GM12878 (cell line): Measurements from ENCODE around the gene PPFIA4. TPM values are rescaled to one million over a fixed set of nuclear protein-coding genes. Genes with fewer than 3 reads are reported as not detected.

Experiments
- ATAC-seq: fragments of 200-7000 bp; cut with Tn5 transposase; 3 replicates; pipeline ENCODE4 v1.9.1; 2020; ENCODE audit warnings: mild to moderate bottlenecking, moderate library complexity
- BruUV-seq: library from RNA; stranded (reverse); fragments of 400-500 nt; replicated peaks from 2 replicates; lab custom pipeline; 2021; lab: Mats Ljungman, UMichigan
- CTCF ChIA-PET: fragments of 300-600 bp; sonication (Branson Sonifier 250); formaldehyde crosslinking; extraction: SDS; loops from one replicate; lab custom pipeline; 2021; ENCODE audit warnings: inconsistent platforms; lab: Yijun Ruan, JAX
- POLR2A ChIA-PET: fragments of 350-600 bp; formaldehyde crosslinking; extraction: SDS; loops from one replicate; lab custom pipeline; 2021; ENCODE audit warnings: inconsistent platforms; lab: Charles Lee
- RAD21 ChIA-PET: fragments of 300-600 bp; sonication (Branson Sonifier 250); formaldehyde crosslinking; loops from one replicate; lab custom pipeline; 2023; ENCODE audit warnings: antibody characterized with exemption; ENCODE audit not compliant: unreplicated experiment; lab: Charles Lee
- SMC1A ChIA-PET: fragments of 300-600 bp; sonication (Branson Sonifier 250); formaldehyde crosslinking; loops from one replicate; lab custom pipeline; 2023; ENCODE audit not compliant: unreplicated experiment, uncharacterized antibody; lab: Charles Lee
- DNase-seq: peaks from one replicate; pipeline ENCODE4 v3.0.0-alpha.2; 2011; ENCODE audit warnings: low read depth, low spot score
- FAIRE-seq: peaks from 3 replicates; lab custom pipeline; 2011; peaks lifted over from hg19 to GRCh38; lab: Jason Lieb, UNC
- H2AFZ ChIP-seq: 2 replicates; pipeline ENCODE4 v1.6.0; 2011; ENCODE audit warnings: low read depth, low read length, control low read depth; ENCODE audit not compliant: control insufficient read depth
- H3K27ac ChIP-seq: 2 replicates; pipeline ENCODE4 v1.5.1; 2011; ENCODE audit warnings: control low read depth; ENCODE audit not compliant: control insufficient read depth, insufficient read depth
- H3K27me3 ChIP-seq, 2 experiments: replicated peaks in 1 of 2; 2 replicates each; pipeline versions ENCODE4 v1.6.0 to v1.6.1; 2011; ENCODE audit warnings: low read length in 1 of 2; ENCODE audit not compliant: control insufficient read depth in 2 of 2, insufficient read depth in 2 of 2
- H3K36me3 ChIP-seq, 2 experiments: 2 replicates each; pipeline ENCODE4 v1.5.1; 2011; ENCODE audit warnings: low read length in 1 of 2; ENCODE audit not compliant: control insufficient read depth in 2 of 2, insufficient read depth in 2 of 2
- H3K4me1 ChIP-seq: 2 replicates; pipeline ENCODE4 v1.6.1; 2011; ENCODE audit warnings: mild to moderate bottlenecking, low read length, moderate library complexity, mixed read lengths; ENCODE audit not compliant: control insufficient read depth, insufficient read depth
- H3K4me2 ChIP-seq: 2 replicates; pipeline ENCODE4 v1.6.0; 2011; ENCODE audit warnings: control low read depth; ENCODE audit not compliant: control insufficient read depth, insufficient read depth
- H3K4me3 ChIP-seq: fragments of 200-600 bp; sonication (generic); 2 replicates; pipeline ENCODE4 v1.5.1; 2016
- H3K79me2 ChIP-seq: 2 replicates; pipeline ENCODE4 v1.6.0; 2011; ENCODE audit warnings: low read length; ENCODE audit not compliant: control insufficient read depth, insufficient read depth
- H3K9ac ChIP-seq: 2 replicates; pipeline ENCODE4 v1.8.0; 2011; ENCODE audit warnings: low read length, control low read depth, mixed read lengths; ENCODE audit not compliant: control insufficient read depth, insufficient read depth
- H3K9me3 ChIP-seq: replicated peaks from 3 replicates; pipeline ENCODE4 v1.5.1; 2011; ENCODE audit warnings: mild to moderate bottlenecking, low read length; ENCODE audit not compliant: control insufficient read depth, insufficient read depth
- H4K20me1 ChIP-seq: 2 replicates; pipeline ENCODE4 v1.6.0; 2011; ENCODE audit not compliant: control insufficient read depth, insufficient read depth
- EGR1 ChIP-seq, 2 experiments: IDR thresholded peaks; 1 replicate in 1 of 2; 2 replicates in 1 of 2; pipeline ENCODE4 v1.6.1; 2011 to 2012; ENCODE audit warnings: low read depth in 2 of 2, low read length in 2 of 2, borderline replicate concordance in 1 of 2, mild to moderate bottlenecking in 1 of 2, moderate library complexity in 1 of 2
- HDAC6 ChIP-seq: fragments of 200-600 bp; sonication (generic); IDR thresholded peaks from one replicate; pipeline ENCODE4 v1.8.0; 2017; ENCODE audit warnings: antibody characterized with exemption; ENCODE audit not compliant: unreplicated experiment
- IRF4 ChIP-seq: IDR thresholded peaks from 2 replicates; pipeline ENCODE4 v1.6.1; 2011; ENCODE audit warnings: low read depth, low read length
- MEF2A ChIP-seq: IDR thresholded peaks from 2 replicates; pipeline ENCODE4 v1.6.1; 2011; ENCODE audit warnings: low read depth, mild to moderate bottlenecking, low read length, moderate library complexity; ENCODE audit not compliant: insufficient read depth
- MXI1 ChIP-seq: fragments of 150-350 bp; IDR thresholded peaks from 2 replicates; pipeline ENCODE4 v1.6.1; 2011; ENCODE audit warnings: low read depth, mild to moderate bottlenecking, inconsistent platforms, low read length, improper control_type of control experiment
- SIN3A ChIP-seq: IDR thresholded peaks from 2 replicates; pipeline ENCODE4 v1.6.1; 2012; ENCODE audit warnings: low read depth, low read length, improper control_type of control experiment
- SREBF2 ChIP-seq: IDR thresholded peaks from 2 replicates; pipeline ENCODE4 v1.6.1; 2012; ENCODE audit warnings: mild to moderate bottlenecking, low read length
- ZNF274 ChIP-seq: IDR thresholded peaks from one replicate; pipeline ENCODE4 v1.8.0; 2011; ENCODE audit not compliant: insufficient read length, insufficient read depth
- WGBS: methylation state at CpG from one replicate; pipeline ENCODE4 v1.1.6; 2016; ENCODE audit warnings: low lambda C conversion rate; ENCODE audit not compliant: insufficient replicate concordance, insufficient coverage; ENCODE audit errors: missing lambda C conversion rate; 5-methylcytosine and 5-hydroxymethylcytosine counted together
- in situ Hi-C: fragments of 300-500 bp; cut with MboI; formaldehyde crosslinking; loops from 9 replicates; pipeline ENCODE4 v1.14.3; 2018; ENCODE audit warnings: mixed read lengths
- intact Hi-C: fragments of 100-400 bp; cut with micrococcal nuclease; formaldehyde crosslinking; loops from one replicate; pipeline ENCODE4 v1.14.2; 2022; ENCODE audit not compliant: unreplicated experiment
- polyA plus RNA-seq, 11 experiments: library from polyadenylated mRNA; depleted of rRNA in 4 of 11; unstranded in 6 of 11; stranded (reverse) in 5 of 11; fragments of >200 nt; fragmentation: Nextera tagmentation in 4 of 11; fragmentation: Illumina TruSeq in 1 of 11; extraction: Ambion mirVana in 4 of 11; extraction: Trizol in 1 of 11; gene quantifications; 1 replicate in 1 of 11; 2 replicates in 10 of 11; pipeline versions ENCODE4 v1.2.1 to v1.2.3, GENCODE V29; 2011 to 2016; ENCODE audit warnings: inconsistent platforms in 2 of 11, missing spikeins in 2 of 11, low read depth in 1 of 11
- total RNA-seq, 4 experiments: library from RNA; depleted of rRNA in 3 of 4; stranded (reverse); fragments of >200 nt in 3 of 4; fragmentation: Illumina TruSeq in 1 of 4; extraction: Trizol in 1 of 4; gene quantifications; 2 replicates each; pipeline versions ENCODE4 v1.2.1 to v1.2.3, GENCODE V29; 2013 to 2021
- TF ChIP-seq, protein P1 (sequence below): IDR thresholded peaks from 2 replicates; pipeline ENCODE4 v1.6.1; 2011; ENCODE audit warnings: mild to moderate bottlenecking, low read depth, low read length, moderate library complexity; ENCODE audit not compliant: insufficient replicate concordance

PPFIA4 gene
- total and polyA plus RNA-seq, 10 of the 15 experiments (the other 5 are each of a cell fraction or from before 2014, with no cell fraction given): 0.02 to 19.7 (median 0.34) TPM; not detected in 1

DNA sequence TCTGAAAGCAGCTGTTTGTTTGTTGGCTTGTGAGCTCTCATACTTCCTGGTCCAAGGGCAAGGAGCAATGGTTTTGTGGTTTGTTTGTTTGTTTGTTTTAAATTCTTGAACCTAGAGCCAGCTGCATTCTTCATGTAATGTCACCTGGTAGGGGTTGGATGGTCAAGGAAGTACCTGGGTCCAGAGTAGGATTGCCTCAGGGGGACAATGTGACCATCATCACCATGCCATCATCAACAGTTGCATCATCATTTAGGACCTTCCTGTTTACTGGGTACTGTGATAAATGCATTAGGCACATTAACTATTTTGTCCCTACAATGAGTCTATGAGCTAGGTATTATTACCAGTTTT lies 74.2 kb downstream of the PPFIA4 start (continued):
- TF ChIP-seq, protein P1, sequence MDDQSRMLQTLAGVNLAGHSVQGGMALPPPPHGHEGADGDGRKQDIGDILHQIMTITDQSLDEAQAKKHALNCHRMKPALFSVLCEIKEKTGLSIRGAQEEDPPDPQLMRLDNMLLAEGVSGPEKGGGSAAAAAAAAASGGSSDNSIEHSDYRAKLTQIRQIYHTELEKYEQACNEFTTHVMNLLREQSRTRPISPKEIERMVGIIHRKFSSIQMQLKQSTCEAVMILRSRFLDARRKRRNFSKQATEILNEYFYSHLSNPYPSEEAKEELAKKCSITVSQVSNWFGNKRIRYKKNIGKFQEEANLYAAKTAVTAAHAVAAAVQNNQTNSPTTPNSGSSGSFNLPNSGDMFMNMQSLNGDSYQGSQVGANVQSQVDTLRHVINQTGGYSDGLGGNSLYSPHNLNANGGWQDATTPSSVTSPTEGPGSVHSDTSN: no peak

DNA sequence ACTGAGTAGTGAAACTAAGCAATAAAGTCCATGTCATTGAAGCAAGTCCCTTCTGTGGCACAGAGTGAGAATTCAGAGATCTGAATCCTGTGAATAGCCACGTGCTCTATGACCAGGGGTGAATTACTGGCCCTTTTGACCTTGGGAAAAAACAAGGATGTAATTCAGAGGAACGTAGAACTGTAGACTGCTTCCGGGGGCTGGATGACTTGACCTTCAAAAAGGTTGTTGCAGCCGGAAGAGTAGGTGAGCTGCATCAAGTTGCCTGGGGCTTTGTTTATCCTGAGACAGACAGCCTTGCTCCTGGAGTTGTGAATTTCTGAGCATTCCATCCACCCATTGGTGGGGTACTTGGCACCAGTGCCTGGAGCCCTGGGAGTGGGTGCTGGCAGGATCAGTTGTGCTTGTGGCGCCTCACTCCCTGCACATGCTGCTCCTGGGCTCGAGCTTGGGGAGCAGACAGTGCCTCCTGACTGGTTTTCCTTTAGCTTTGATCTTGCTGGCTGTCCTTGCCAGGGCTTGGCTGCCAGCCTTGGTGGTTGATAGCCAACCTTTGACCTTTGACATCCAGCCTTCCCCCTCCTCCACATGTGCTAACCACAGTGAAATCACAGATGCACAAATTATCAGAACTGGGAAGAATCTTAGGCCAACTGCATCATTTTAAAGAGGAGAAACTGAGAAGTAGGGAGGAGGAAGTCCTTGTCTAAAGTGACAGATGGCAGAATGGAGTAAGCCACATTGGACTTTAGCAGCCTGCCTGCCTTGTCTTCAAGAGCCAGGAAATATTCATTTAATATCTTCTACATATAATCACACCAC lies 75.7 kb downstream of the PPFIA4 start:
- intact Hi-C loops: no loop called here
- DNase-seq (no peak), FAIRE-seq (no peak), ATAC-seq (no peak)
- in situ Hi-C loops: no loop called here
- Histone ChIP-seq H3K27me3 (no peaks in the 10 kb centered on the region; a peak in 2 of 4 replicates), H2AFZ (no peak overlapping the region), H3K4me2 (no peak overlapping the region), H4K20me1 (no peaks in the 10 kb centered on the region), H3K4me3 (no peak overlapping the region), H3K9ac (no peak overlapping the region), H3K36me3 (no peaks in the 10 kb centered on the region), H3K4me1 (no peaks in the 10 kb centered on the region), H3K9me3 (no peaks in the 10 kb centered on the region), H3K79me2 (no peaks in the 10 kb centered on the region), H3K27ac (no peak overlapping the region)
- 37% methylated on average over 6 of the region's 6 CpGs for WGBS
- ChIA-PET SMC1A (no interaction called here), CTCF (interaction anchor here (1.2 kb wide), 1 partner anchor 165 kb away, joined by 3 read pairs; no protein-coding TSS in a partner anchor), RAD21 (no interaction called here), POLR2A (no interaction called here)
- TF ChIP-seq MEF2A: no peak
- no peak for TF ChIP-seq SREBF2
- TF ChIP-seq SIN3A: no peak
- no peak for TF ChIP-seq EGR1 (IDR thresholded peaks at IDR 0.05; ENCODE audit: borderline replicate concordance in 1 of 2, low read depth in 2 of 2, low read length in 2 of 2)
- TF ChIP-seq ZNF274: no peak
- TF ChIP-seq MXI1: no peak
- TF ChIP-seq HDAC6: no peak
- no peak for TF ChIP-seq IRF4
- no TSS peak for BruUV-seq
